NCI-H460 (cell line): Measurements from ENCODE around the gene TMEM171. TPM values are rescaled to one million over a fixed set of nuclear protein-coding genes. Genes with fewer than 3 reads are reported as not detected.

Experiments used
- total RNA-seq: library from RNA; depleted of rRNA; stranded (reverse); fragments of >200 nt; shearing (Covaris generic); gene quantifications from 2 replicates; pipeline ENCODE4 v1.2.3, GENCODE V29; 2014; rRNA removed

TMEM171 gene
- total RNA-seq, 1 experiment from 2014 or later: 0.64 TPM

Other genes with a start within 250 kb of the TMEM171 start
- 17.7 and 17.9 TPM in 2 replicates for gene FCHO2, start 164.5 kb upstream of the TMEM171 start, total RNA-seq
- not detected in 2 replicates for gene TMEM174, start 52.6 kb downstream of the TMEM171 start, total RNA-seq